ENCODE data around the gene GJB5.

DNA sequence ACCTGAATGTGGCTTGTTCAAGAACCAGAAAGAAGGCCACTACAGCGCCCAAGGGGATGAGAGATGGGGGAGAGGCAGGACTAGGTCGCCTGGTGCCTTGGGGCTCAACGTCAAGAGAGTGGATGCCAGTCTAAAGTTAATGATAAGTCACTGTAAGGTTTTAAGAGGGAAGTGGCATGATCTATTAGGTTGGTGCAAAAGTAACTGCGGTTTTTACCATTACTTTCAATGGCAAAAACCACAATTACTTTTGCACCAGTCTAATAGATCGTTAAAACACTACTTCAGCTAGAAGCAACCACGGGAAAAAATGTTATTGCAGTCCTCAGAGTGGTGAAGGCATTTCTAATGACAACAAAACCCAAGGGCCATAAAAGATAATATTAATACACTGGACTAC, 23.5 kb downstream of the GJB5 start:
- TF ChIP-seq, protein P1, sequence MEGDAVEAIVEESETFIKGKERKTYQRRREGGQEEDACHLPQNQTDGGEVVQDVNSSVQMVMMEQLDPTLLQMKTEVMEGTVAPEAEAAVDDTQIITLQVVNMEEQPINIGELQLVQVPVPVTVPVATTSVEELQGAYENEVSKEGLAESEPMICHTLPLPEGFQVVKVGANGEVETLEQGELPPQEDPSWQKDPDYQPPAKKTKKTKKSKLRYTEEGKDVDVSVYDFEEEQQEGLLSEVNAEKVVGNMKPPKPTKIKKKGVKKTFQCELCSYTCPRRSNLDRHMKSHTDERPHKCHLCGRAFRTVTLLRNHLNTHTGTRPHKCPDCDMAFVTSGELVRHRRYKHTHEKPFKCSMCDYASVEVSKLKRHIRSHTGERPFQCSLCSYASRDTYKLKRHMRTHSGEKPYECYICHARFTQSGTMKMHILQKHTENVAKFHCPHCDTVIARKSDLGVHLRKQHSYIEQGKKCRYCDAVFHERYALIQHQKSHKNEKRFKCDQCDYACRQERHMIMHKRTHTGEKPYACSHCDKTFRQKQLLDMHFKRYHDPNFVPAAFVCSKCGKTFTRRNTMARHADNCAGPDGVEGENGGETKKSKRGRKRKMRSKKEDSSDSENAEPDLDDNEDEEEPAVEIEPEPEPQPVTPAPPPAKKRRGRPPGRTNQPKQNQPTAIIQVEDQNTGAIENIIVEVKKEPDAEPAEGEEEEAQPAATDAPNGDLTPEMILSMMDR (IDR thresholded peaks at IDR 0.05; ENCODE audit: low read depth, low read length, poor library complexity, severe bottlenecking) = no peak
- no peak for TF ChIP-seq EZH2phosphoT487 (IDR thresholded peaks at IDR 0.05; ENCODE audit: borderline replicate concordance, low read length)
